B cell (primary cell): Measurements from ENCODE around the gene NGEF. TPM values are rescaled to one million over a fixed set of nuclear protein-coding genes. Genes with fewer than 3 reads are reported as not detected.

Source experiments
- ATAC-seq: fragments of 200-7000 bp; cut with Tn5 transposase; one replicate; pipeline ENCODE4 v1.10.0; 2021; ENCODE audit warnings: low read depth, mild to moderate bottlenecking, moderate number of reproducible peaks, moderate library complexity
- CTCF ChIA-PET: fragments of 350-600 bp; sonication (Branson Sonifier 250); formaldehyde crosslinking; loops from one replicate; lab custom pipeline; 2021; ENCODE audit warnings: antibody characterized with exemption, inconsistent platforms; lab: Charles Lee
- POLR2A ChIA-PET: fragments of 350-600 bp; sonication (Branson Sonifier 250); formaldehyde crosslinking; loops from one replicate; lab custom pipeline; 2021; ENCODE audit warnings: antibody characterized with exemption; lab: Charles Lee
- DNase-seq: peaks from one replicate; pipeline ENCODE4 v3.0.0; 2013
- H2AFZ ChIP-seq: 2 replicates; pipeline ENCODE4 v1.6.1; 2012; ENCODE audit warnings: mild to moderate bottlenecking, low read depth, low read length; ENCODE audit not compliant: insufficient read depth, poor library complexity, severe bottlenecking
- H3K27ac ChIP-seq, 2 donors: 1 replicate in 1 of 2; 2 replicates in 1 of 2; pipeline ENCODE4 v1.5.1; 2012 to 2013; ENCODE audit warnings: low read length in 2 of 2, mild to moderate bottlenecking in 2 of 2, moderate library complexity in 1 of 2
- H3K27me3 ChIP-seq, 4 experiments: fragments of 200-600 bp in 1 of 4; sonication (generic) in 1 of 4; replicated peaks in 1 of 4; 1 replicate in 2 of 4; 2 replicates in 2 of 4; pipeline versions ENCODE4 v1.6.1 to v1.7.0; 2013 to 2016; ENCODE audit warnings: low read length in 3 of 4, mild to moderate bottlenecking in 2 of 4, mixed read lengths in 1 of 4, moderate library complexity in 1 of 4; ENCODE audit not compliant: insufficient read depth in 4 of 4, control insufficient read depth in 3 of 4; ENCODE audit errors: control extremely low read depth in 1 of 4
- H3K36me3 ChIP-seq, 2 experiments: replicated peaks in 1 of 2; 1 replicate in 1 of 2; 2 replicates in 1 of 2; pipeline versions ENCODE4 v1.6.1 to v1.7.1; 2013; ENCODE audit warnings: low read length in 1 of 2; ENCODE audit not compliant: insufficient read depth in 2 of 2, control insufficient read depth in 1 of 2; ENCODE audit errors: control extremely low read depth in 1 of 2, extremely low read depth in 1 of 2
- H3K4me1 ChIP-seq, 2 donors: fragments of 200-600 bp in 1 of 2; sonication (generic) in 1 of 2; 1 replicate in 1 of 2; 2 replicates in 1 of 2; pipeline versions ENCODE4 v1.5.1 to v1.6.1; 2013 to 2017; ENCODE audit warnings: low read length in 2 of 2; ENCODE audit not compliant: control insufficient read depth in 2 of 2, insufficient read depth in 2 of 2
- H3K4me2 ChIP-seq: replicated peaks from 2 replicates; pipeline ENCODE3; 2012; ENCODE audit warnings: mild to moderate bottlenecking, low read depth, low read length; ENCODE audit not compliant: poor library complexity, severe bottlenecking
- H3K4me3 ChIP-seq, 5 experiments: fragments of 200-600 bp in 1 of 5; sonication (generic) in 1 of 5; 1 replicate in 3 of 5; 2 replicates in 2 of 5; pipeline versions ENCODE4 v1.5.1 to v1.7.0; 2011 to 2016; ENCODE audit warnings: low read length in 4 of 5, mild to moderate bottlenecking in 4 of 5, low read depth in 2 of 5, control low read depth in 1 of 5, moderate library complexity in 1 of 5; ENCODE audit not compliant: insufficient read depth in 1 of 5; ENCODE audit errors: control extremely low read depth in 1 of 5, extremely low read depth in 1 of 5
- H3K79me2 ChIP-seq: fragments of 200-600 bp; sonication (generic); one replicate; pipeline ENCODE4 v1.6.0; 2016; ENCODE audit warnings: low read length; ENCODE audit not compliant: control insufficient read depth, insufficient read depth
- H3K9ac ChIP-seq: fragments of 200-600 bp; sonication (generic); 2 replicates; pipeline ENCODE4 v1.6.1; 2017; ENCODE audit warnings: mild to moderate bottlenecking, low read length, moderate library complexity
- H3K9me3 ChIP-seq, 3 donors: one replicate each; pipeline versions ENCODE4 v1.6.1 to v1.7.1; 2013; ENCODE audit warnings: low read length in 2 of 3; ENCODE audit not compliant: control insufficient read depth in 2 of 3, insufficient read depth in 1 of 3; ENCODE audit errors: control extremely low read depth in 1 of 3
- H4K20me1 ChIP-seq: 2 replicates; pipeline ENCODE4 v1.6.0; 2012; ENCODE audit warnings: mild to moderate bottlenecking, low read length; ENCODE audit not compliant: insufficient read depth, control insufficient read depth, poor library complexity, severe bottlenecking
- H3K27ac Mint-ChIP-seq: one replicate; pipeline ENCODE4 v1.8.0; 2021; ENCODE audit warnings: mixed read lengths
- H3K27me3 Mint-ChIP-seq: one replicate; pipeline ENCODE4 v1.8.0; 2021; ENCODE audit warnings: mixed read lengths
- H3K4me1 Mint-ChIP-seq: one replicate; pipeline ENCODE4 v1.8.0; 2021; ENCODE audit warnings: mixed read lengths
- H3K4me3 Mint-ChIP-seq: one replicate; pipeline ENCODE4 v1.8.0; 2021; ENCODE audit warnings: mixed read lengths
- H3K9me3 Mint-ChIP-seq: one replicate; pipeline ENCODE4 v1.8.0; 2022; ENCODE audit warnings: mixed read lengths; ENCODE audit not compliant: insufficient read depth
- EZH2 ChIP-seq: IDR thresholded peaks from 2 replicates; pipeline ENCODE4 v1.6.1; 2012; ENCODE audit warnings: borderline replicate concordance, low read depth, mild to moderate bottlenecking, moderate library complexity, low read length; ENCODE audit not compliant: insufficient read depth, poor library complexity, severe bottlenecking
- WGBS: methylation state at CpG from one replicate; pipeline ENCODE4 v1.1.5; 2013; ENCODE audit warnings: missing lambda C conversion rate; ENCODE audit not compliant: insufficient coverage; 5-methylcytosine and 5-hydroxymethylcytosine counted together
- intact Hi-C: fragments of 100-400 bp; cut with micrococcal nuclease; formaldehyde crosslinking; loops from one replicate; pipeline ENCODE4 v1.10.0; 2022
- polyA plus RNA-seq: library from polyadenylated mRNA; depleted of rRNA; stranded (reverse); fragments of >200 nt; gene quantifications from 2 replicates; pipeline ENCODE4 v1.2.3, GENCODE V29; 2012
- total RNA-seq, 2 donors: library from RNA; stranded (reverse); fragments of 120-200 nt in 1 of 2; gene quantifications; 1 replicate in 1 of 2; 2 replicates in 1 of 2; pipeline versions ENCODE4 v1.2.3 to v1.2.4, GENCODE V29; 2013 to 2022
- TF ChIP-seq, protein P1 (sequence below): fragments of 200-600 bp; IDR thresholded peaks from one replicate; pipeline ENCODE4 v1.8.0; 2022; ENCODE audit warnings: antibody characterized with exemption, mild to moderate bottlenecking

Gene NGEF
- total and polyA plus RNA-seq, 2 donors (not counting 1 experiment from before 2014, with no cell fraction given), result not detected

DNA sequence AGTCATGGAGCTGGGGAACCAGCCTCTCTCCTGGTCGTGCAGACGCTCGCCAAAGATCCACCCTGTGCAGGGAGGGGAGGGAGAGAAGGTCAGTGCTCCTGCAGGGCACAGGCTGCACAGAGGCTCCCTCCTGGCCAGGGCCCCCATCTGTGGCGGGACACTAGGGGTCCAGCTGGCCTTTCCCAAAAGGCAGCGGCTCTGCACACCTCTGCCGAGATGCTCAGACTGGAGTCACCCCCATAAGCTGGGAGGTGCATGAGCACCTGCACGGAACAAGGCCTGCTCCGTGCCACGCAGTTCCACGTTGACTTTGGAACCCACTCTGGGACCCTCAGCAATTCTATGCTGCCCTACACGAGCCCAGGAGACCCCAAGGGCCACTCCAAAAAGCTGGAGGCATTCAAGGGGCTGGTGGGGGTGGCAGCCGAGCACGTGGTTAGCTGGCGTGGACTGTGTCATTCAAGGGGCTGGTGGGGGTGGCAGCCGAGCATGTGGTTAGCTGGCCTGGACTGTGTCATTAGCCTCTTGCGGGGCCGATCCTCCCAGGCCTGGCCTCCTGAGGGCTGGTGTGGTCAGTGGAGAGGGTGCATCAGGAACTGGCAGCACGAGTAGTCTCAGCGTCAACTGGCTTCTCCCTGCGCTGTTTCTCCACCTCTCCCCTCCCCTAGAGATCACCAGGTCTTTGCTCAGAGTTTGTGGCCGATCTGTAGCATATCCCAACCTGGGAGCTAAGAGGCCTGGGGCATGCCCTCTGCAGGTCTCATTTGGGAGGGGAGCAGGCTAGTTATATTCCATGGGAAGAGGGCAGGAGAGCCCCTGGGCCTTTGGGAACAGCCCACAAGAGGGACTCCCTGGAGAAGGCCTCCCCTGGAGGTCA is 133.2 kb downstream of the NGEF start:
- H3K36me3 ChIP-seq, result no peaks in the 10 kb centered on the region
- no peaks in the 10 kb centered on the region for H3K79me2 ChIP-seq
- Mint-ChIP-seq H3K4me1 (peaks cover 10% of the 10 kb centered on the region), H3K9me3 (no peaks in the 10 kb centered on the region), H3K27me3 (peaks cover 14% of the 10 kb centered on the region), H3K4me3 (no peak overlapping the region), H3K27ac (no peak overlapping the region)
- no peak overlapping the region for H2AFZ ChIP-seq
- H4K20me1 ChIP-seq, result no peaks in the 10 kb centered on the region
- no peak overlapping the region for H3K27ac ChIP-seq
- H3K4me1 ChIP-seq, result peaks cover 7 to 13% of the 10 kb centered on the region in 2 donors
- no peak overlapping the region for H3K9ac ChIP-seq
- POLR2A ChIA-PET, result no interaction called here
- DNase-seq, result no peak
- H3K9me3 ChIP-seq, result peaks cover 0 to 5% (median 0%) of the 10 kb centered on the region in 3 donors
- intact Hi-C loops, result no loop called here
- no peak overlapping the region for H3K4me3 ChIP-seq
- TF ChIP-seq, protein P1, sequence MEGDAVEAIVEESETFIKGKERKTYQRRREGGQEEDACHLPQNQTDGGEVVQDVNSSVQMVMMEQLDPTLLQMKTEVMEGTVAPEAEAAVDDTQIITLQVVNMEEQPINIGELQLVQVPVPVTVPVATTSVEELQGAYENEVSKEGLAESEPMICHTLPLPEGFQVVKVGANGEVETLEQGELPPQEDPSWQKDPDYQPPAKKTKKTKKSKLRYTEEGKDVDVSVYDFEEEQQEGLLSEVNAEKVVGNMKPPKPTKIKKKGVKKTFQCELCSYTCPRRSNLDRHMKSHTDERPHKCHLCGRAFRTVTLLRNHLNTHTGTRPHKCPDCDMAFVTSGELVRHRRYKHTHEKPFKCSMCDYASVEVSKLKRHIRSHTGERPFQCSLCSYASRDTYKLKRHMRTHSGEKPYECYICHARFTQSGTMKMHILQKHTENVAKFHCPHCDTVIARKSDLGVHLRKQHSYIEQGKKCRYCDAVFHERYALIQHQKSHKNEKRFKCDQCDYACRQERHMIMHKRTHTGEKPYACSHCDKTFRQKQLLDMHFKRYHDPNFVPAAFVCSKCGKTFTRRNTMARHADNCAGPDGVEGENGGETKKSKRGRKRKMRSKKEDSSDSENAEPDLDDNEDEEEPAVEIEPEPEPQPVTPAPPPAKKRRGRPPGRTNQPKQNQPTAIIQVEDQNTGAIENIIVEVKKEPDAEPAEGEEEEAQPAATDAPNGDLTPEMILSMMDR, result no peak
- TF ChIP-seq EZH2, result no peak
- H3K4me2 ChIP-seq, result no peak overlapping the region
- CTCF ChIA-PET, result no interaction called here
- ATAC-seq, result no peak
- WGBS, result 90% methylated on average over 16 of the region's 21 CpGs
- peaks cover 0 to 18% (median 7%) of the 10 kb centered on the region in 4 experiments for H3K27me3 ChIP-seq
